Muscle of leg (tissue), 11 donors: ENCODE results near the gene DNHD1. TPM values are rescaled to one million over a fixed set of nuclear protein-coding genes. Genes with fewer than 3 reads are reported as not detected.

Experiments used
- DNase-seq: peaks from one replicate; pipeline ENCODE4 v3.0.0; 2013
- H3K27ac ChIP-seq: one replicate; pipeline ENCODE4 v1.5.1; 2013; ENCODE audit warnings: mild to moderate bottlenecking, low read length, control low read depth
- H3K27me3 ChIP-seq: one replicate; pipeline ENCODE4 v1.6.1; 2013; ENCODE audit warnings: low read length; ENCODE audit not compliant: control insufficient read depth, insufficient read depth
- H3K36me3 ChIP-seq: one replicate; pipeline ENCODE4 v1.6.1; 2013; ENCODE audit warnings: low read length; ENCODE audit not compliant: control insufficient read depth, insufficient read depth
- H3K4me1 ChIP-seq: one replicate; pipeline ENCODE4 v1.6.1; 2013; ENCODE audit warnings: low read length; ENCODE audit not compliant: control insufficient read depth, insufficient read depth
- H3K4me3 ChIP-seq: one replicate; pipeline ENCODE4 v1.5.1; 2013; ENCODE audit warnings: low read length, control low read depth
- H3K9me3 ChIP-seq: replicated peaks from 2 replicates; pipeline ENCODE4 v1.6.1; 2013; ENCODE audit warnings: low read depth, low read length; ENCODE audit not compliant: control insufficient read depth
- WGBS: methylation state at CpG from one replicate; pipeline ENCODE4 v1.1.5; 2013; ENCODE audit warnings: missing lambda C conversion rate; ENCODE audit not compliant: insufficient coverage; 5-methylcytosine and 5-hydroxymethylcytosine counted together
- polyA plus RNA-seq, 8 donors: library from polyadenylated mRNA; unstranded; fragments of 120-200 nt; gene quantifications; one replicate each; pipeline versions ENCODE4 v1.2.1 to v1.2.3, GENCODE V29; 2013; ENCODE audit warnings: inconsistent platforms in 1 of 8, low replicate concordance in 1 of 8; ENCODE audit not compliant: insufficient read length in 8 of 8, insufficient read depth in 1 of 8
- total RNA-seq: library from RNA; stranded (reverse); fragments of 120-200 nt; gene quantifications from one replicate; pipeline ENCODE4 v1.2.4, GENCODE V29; 2013

Gene DNHD1
- total and polyA plus RNA-seq, 9 donors = 3.3 to 10.7 (median 6.5) TPM

DNA sequence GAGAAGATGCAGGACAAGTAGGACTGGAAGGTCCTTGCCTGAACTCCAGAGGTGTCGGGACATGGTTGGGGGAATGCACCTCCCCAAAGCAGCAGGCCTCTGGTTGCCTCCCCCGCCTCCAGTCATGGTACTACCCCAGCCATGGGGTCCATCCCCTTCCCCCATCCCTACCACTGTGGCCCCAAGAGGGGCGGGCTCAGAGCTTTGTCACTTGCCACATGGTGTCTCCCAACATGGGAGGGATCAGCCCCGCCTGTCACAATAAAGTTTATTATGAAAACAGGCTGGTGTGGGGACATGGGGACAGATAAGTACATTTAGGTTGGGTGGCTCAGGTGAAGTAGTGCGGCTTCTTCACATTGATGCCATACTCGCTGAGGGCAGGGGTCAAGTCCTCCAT is 113.5 kb downstream of the DNHD1 start:
- no peaks in the 10 kb centered on the region for H3K9me3 ChIP-seq
- WGBS = 100% methylated on average over 3 of the region's 6 CpGs
- no peaks in the 10 kb centered on the region for H3K27me3 ChIP-seq
- peak; percentile 23 for DNase-seq
- H3K4me1 ChIP-seq = peaks cover 50% of the 10 kb centered on the region
- peaks cover 63% of the 10 kb centered on the region for H3K36me3 ChIP-seq
- peak overlapping the region; percentile 93 for H3K27ac ChIP-seq
- H3K4me3 ChIP-seq = no peak overlapping the region

GRCh38 chr11:6611092-6611962 is 114.2 kb downstream of the DNHD1 start:
- peaks cover 44% of the 10 kb centered on the region for H3K4me1 ChIP-seq
- H3K36me3 ChIP-seq = peaks cover 67% of the 10 kb centered on the region
- 2% methylated on average over 34 of the region's 39 CpGs for WGBS
- H3K27ac ChIP-seq = peak overlapping the region; percentile 93
- H3K9me3 ChIP-seq = no peaks in the 10 kb centered on the region
- H3K27me3 ChIP-seq = no peaks in the 10 kb centered on the region
- peak; percentile 53 for DNase-seq
- peak overlapping the region; percentile 54 for H3K4me3 ChIP-seq

- Histone ChIP-seq H3K4me1 (peaks cover 38% of the 10 kb centered on the region), H3K36me3 (peaks cover 66% of the 10 kb centered on the region), H3K27ac (peak overlapping the region; percentile 93), H3K27me3 (no peaks in the 10 kb centered on the region), H3K9me3 (no peaks in the 10 kb centered on the region), H3K4me3 (peak overlapping the region; percentile 54)
- no peak for DNase-seq
- under 1% methylated on average over 36 of the region's 36 CpGs for WGBS
These were observed 114.8 kb downstream of the DNHD1 start for GRCh38 chr11:6611963-6612212.

DNA sequence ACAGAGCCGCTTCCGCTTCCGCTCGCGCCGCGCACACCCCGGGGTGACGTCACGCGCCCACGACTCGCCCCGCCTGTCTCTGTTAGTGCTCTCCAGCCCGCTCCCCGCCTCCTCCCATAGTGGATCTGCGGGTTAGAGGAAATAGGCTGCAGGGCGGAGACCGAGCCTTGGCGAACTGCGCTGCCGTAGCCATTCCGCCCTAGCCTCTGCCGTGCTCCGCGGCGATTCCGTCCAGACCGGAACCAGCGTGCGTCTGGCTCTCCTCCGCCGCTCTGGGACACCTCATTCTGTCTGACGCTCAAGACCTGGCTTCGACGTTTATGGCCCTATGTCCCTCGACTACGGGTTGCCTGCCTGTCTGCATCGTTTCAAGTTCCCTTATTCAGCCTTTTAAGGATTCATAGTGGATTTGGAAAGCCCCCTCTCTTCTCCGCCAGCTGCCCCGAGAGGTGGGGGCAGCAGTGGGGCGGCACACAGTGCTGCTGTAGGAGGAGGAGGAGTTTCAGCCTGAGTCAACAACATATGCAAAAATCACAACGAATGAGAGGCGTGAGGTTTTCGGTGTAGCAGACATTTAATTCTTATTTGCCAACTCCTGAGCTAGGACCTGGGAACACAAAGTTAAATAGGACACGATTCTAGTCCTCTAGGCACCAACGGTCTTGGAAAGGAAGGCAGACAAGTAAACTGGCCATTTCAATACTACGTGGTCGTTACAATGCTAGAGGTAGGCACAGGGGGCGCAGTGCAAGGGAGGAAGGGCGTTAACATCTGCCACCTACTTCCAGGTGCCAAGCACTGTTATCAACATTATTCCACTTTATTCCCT is 115.3 kb downstream of the DNHD1 start, which contains the start of gene TAF10:
TAF10 (minus strand) TSS at position 4 of the 829 bp plus-strand sequence. CDS start 27 bp downstream, outside the sequence.
- peak within 1 kb of the TSS; percentile 97 for H3K27ac ChIP-seq
- H3K27me3 ChIP-seq = no peaks in the 10 kb centered on the region
- 0% methylated on average over 38 of the region's 51 CpGs for WGBS
- H3K4me1 ChIP-seq = peaks cover 35% of the 10 kb centered on the region
- H3K9me3 ChIP-seq = no peaks in the 10 kb centered on the region
- peak; percentile 99 for DNase-seq
- H3K36me3 ChIP-seq = peaks cover 67% of the 10 kb centered on the region
- H3K4me3 ChIP-seq = peak within 1 kb of the TSS; percentile 54

DNA sequence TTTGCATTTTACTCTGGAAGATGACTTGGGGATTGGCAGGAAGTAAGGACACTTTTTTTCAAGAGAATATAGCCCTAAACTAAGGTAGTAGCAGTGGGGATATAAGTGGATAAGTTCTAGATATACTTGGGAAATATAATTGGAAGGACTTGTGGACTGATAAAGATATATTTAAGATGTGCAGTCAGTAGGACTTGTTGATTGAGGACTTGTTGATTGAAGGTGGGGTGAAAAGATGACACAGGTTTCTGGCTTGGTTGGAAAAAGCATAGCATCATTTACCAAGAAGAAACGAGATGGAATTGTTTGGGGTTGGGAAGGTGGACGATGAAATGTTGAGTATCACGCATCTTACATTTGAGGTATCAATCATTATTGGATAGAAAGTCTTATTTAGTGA is 116.4 kb downstream of the DNHD1 start:
- DNase-seq = no peak
- H3K27me3 ChIP-seq = no peaks in the 10 kb centered on the region
- peak overlapping the region; percentile 97 for H3K27ac ChIP-seq
- peaks cover 56% of the 10 kb centered on the region for H3K36me3 ChIP-seq
- WGBS = 100% methylated on average over 3 of the region's 3 CpGs
- no peak overlapping the region for H3K4me3 ChIP-seq
- peaks cover 38% of the 10 kb centered on the region for H3K4me1 ChIP-seq
- no peaks in the 10 kb centered on the region for H3K9me3 ChIP-seq

DNA sequence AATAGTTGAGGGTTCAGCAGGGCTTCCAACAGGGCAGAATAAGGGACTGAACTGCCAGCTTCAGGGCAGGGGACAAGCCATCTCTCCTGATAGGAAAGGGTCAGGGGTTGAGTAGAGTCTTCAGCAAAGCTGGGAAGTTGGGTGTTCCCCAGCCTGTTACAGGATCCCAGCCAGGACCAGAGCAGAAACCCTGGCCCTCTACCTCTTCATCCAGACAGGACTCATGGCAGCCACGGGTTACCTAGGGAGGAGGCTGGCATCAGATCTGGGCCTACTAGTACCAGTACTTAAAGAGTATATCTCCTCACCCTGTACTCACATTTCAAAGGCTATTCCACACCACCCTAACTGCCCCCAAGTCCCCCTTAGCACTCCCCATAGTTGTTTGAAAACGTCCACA is 117.4 kb downstream of the DNHD1 start:
- Histone ChIP-seq H3K27ac (no peak overlapping the region), H3K4me3 (no peak overlapping the region), H3K36me3 (peaks cover 47% of the 10 kb centered on the region), H3K4me1 (peaks cover 44% of the 10 kb centered on the region), H3K27me3 (no peaks in the 10 kb centered on the region), H3K9me3 (no peaks in the 10 kb centered on the region)
- no peak for DNase-seq
- WGBS = 100% methylated on average over 1 of the region's 2 CpGs

- H3K36me3 ChIP-seq = peaks cover 41% of the 10 kb centered on the region
These were observed 118.0 kb downstream of the DNHD1 start for GRCh38 chr11:6615046-6615445.

DNA sequence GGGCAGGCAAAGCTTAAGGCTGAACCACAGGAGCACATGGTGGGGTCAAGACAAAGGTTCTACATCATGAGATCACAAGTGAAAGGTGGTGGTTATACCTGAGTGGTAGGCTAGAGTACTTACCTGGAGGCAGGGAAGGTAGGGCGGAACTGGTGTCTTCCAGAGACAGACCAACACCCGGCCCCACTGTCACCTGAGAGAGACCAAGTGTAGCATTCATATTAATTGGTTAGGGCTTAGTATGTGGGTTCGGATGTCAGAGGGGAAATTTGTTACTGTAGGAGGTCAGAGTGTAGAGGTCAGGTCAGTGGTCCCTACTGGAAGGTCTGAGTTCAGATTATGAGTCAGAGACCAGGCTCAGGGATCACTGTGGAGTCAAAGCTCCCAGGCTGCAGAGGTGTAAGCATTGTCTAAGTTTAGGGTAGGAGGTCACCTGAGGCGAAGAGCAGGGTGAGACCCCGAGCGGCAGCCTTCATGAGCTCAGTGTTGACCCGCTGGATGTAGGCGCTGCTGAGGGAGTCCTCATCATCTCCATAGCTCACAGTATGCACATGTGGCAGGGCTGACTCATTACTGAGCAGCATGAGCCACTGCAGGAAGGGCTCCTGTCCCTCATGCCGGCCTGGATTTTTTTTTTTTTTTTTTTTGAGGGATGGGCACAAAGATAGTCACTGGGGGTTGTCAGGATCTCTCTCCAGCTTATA is 119.0 kb downstream of the DNHD1 start:
- WGBS = 90% methylated on average over 7 of the region's 9 CpGs
- peaks cover 32% of the 10 kb centered on the region for H3K4me1 ChIP-seq

More at GRCh38 chr11:6615046-6615445, 118.0 kb downstream of the DNHD1 start:
- no peak overlapping the region for H3K27ac ChIP-seq
- no peak overlapping the region for H3K4me3 ChIP-seq
- H3K9me3 ChIP-seq = no peaks in the 10 kb centered on the region
- no peak for DNase-seq
- H3K4me1 ChIP-seq = peaks cover 40% of the 10 kb centered on the region
- no peaks in the 10 kb centered on the region for H3K27me3 ChIP-seq
- no CpG with 5 or more reads among the region's 5 CpGs for WGBS

GRCh38 chr11:6616596-6617250 is 119.6 kb downstream of the DNHD1 start:
- WGBS = 89% methylated on average over 11 of the region's 14 CpGs
- Histone ChIP-seq H3K36me3 (peaks cover 25% of the 10 kb centered on the region), H3K27me3 (no peaks in the 10 kb centered on the region), H3K4me1 (peaks cover 26% of the 10 kb centered on the region), H3K27ac (no peak overlapping the region), H3K9me3 (no peaks in the 10 kb centered on the region), H3K4me3 (no peak overlapping the region)
- DNase-seq = no peak

More for the DNA sequence above, 119.0 kb downstream of the DNHD1 start:
- H3K27ac ChIP-seq = no peak overlapping the region
- H3K36me3 ChIP-seq = peaks cover 31% of the 10 kb centered on the region
- no peak overlapping the region for H3K4me3 ChIP-seq
- no peaks in the 10 kb centered on the region for H3K27me3 ChIP-seq
- H3K9me3 ChIP-seq = no peaks in the 10 kb centered on the region
- no peak for DNase-seq
